ENCODE data around the gene FGFR3. TPM values are rescaled to one million over a fixed set of nuclear protein-coding genes. Genes with fewer than 3 reads are reported as not detected.

FGFR3 gene
- total and polyA plus RNA-seq, 10 of the 15 experiments (the other 5 are each of a cell fraction or from before 2014, with no cell fraction given), result 0.05 to 0.33 (median 0.18) TPM; not detected in 6

DNA sequence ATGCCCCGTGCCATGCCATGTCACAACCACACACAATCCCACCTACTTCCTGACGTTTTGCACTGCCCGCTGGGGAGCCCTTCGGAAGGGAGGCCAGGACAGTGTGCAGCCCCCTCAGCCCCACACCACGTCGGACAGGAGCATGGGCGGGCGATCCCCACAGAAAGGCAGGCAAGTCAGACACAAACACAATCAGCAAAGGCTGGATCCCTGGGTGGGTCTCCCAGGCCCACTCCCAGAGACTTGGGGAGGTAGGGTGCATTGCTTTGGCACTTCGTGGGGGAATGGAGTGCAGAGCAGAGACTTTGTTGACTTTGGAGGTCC, 48.8 kb downstream of the FGFR3 start:
- Histone ChIP-seq H3K79me2 (ENCODE audit: control insufficient read depth, insufficient read depth, low read length) (no peaks in the 10 kb centered on the region; the same call in 1 of the 2 replicates), H2AFZ (ENCODE audit: control insufficient read depth, low read depth, low read length) (no peak overlapping the region)

GRCh38 chr4:1842339-1842895, 49.3 kb downstream of the FGFR3 start:
- Histone ChIP-seq H3K79me2 (ENCODE audit: control insufficient read depth, insufficient read depth, low read length) (no peaks in the 10 kb centered on the region; the same call in 1 of the 2 replicates), H3K4me1 (ENCODE audit: control insufficient read depth, insufficient read depth, low read length) (0 out of 2 replicates have a peak, but pooled peaks cover 4% of the 10 kb centered on the region), H3K4me2 (ENCODE audit: control insufficient read depth, insufficient read depth) (no peak overlapping the region), H3K36me3 (ENCODE audit: control insufficient read depth in 2 of 2, insufficient read depth in 2 of 2, low read length in 1 of 2) (peaks cover 17 to 18% of the 10 kb centered on the region in 2 experiments), H3K27me3 (replicated peaks in 1 of 2; ENCODE audit: control insufficient read depth in 2 of 2, insufficient read depth in 2 of 2, low read length in 1 of 2) (no peaks in the 10 kb centered on the region), H2AFZ (ENCODE audit: control insufficient read depth, low read depth, low read length) (no peak overlapping the region), H3K9me3 (replicated peaks; ENCODE audit: control insufficient read depth, insufficient read depth, low read length) (no peaks in the 10 kb centered on the region), H4K20me1 (ENCODE audit: control insufficient read depth, insufficient read depth) (no peaks in the 10 kb centered on the region), H3K27ac (ENCODE audit: control insufficient read depth, insufficient read depth) (no peak overlapping the region), H3K9ac (ENCODE audit: control insufficient read depth, insufficient read depth, low read length) (no peak overlapping the region), H3K4me3 (no peak overlapping the region)
- in situ Hi-C loops (cut with MboI) (no loop called here), intact Hi-C loops (cut with micrococcal nuclease; ENCODE audit: unreplicated experiment) (no loop called here)
- 92% methylated on average over 13 of the region's 13 CpGs for WGBS (ENCODE audit: insufficient coverage, insufficient replicate concordance, low lambda C conversion rate, missing lambda C conversion rate)
- ChIA-PET SMC1A (ENCODE audit: uncharacterized antibody, unreplicated experiment) (no interaction called here), RAD21 (ENCODE audit: unreplicated experiment) (no interaction called here), CTCF (no interaction called here), POLR2A (no interaction called here)
- FAIRE-seq (no peak), ATAC-seq (no peak), DNase-seq (ENCODE audit: low read depth, low spot score) (no peak)
- BruUV-seq (replicated peaks), result no TSS peak
- no peak for TF ChIP-seq PML (IDR thresholded peaks at IDR 0.05; ENCODE audit: low read length)
- no peak for TF ChIP-seq TBL1XR1 (IDR thresholded peaks at IDR 0.05; ENCODE audit: low read depth, low read length)
- TF ChIP-seq EZH2 (IDR thresholded peaks at IDR 0.05; ENCODE audit: borderline replicate concordance, control insufficient read depth, low read depth, low read length), result no peak
- TF ChIP-seq ZBTB11 (CRISPR knock-in tag; IDR thresholded peaks at IDR 0.05), result no peak
- no peak for TF ChIP-seq ZNF687 (IDR thresholded peaks at IDR 0.05)
- TF ChIP-seq FOXK2 (IDR thresholded peaks at IDR 0.05), result no peak

More for the DNA sequence above, 48.8 kb downstream of the FGFR3 start:
- Histone ChIP-seq H3K4me1 (ENCODE audit: control insufficient read depth, insufficient read depth, low read length) (no peaks in the 10 kb centered on the region), H3K9ac (ENCODE audit: control insufficient read depth, insufficient read depth, low read length) (no peak overlapping the region), H3K36me3 (ENCODE audit: control insufficient read depth in 2 of 2, insufficient read depth in 2 of 2, low read length in 1 of 2) (peaks cover 12 to 18% of the 10 kb centered on the region in 2 experiments), H3K27ac (ENCODE audit: control insufficient read depth, insufficient read depth) (no peak overlapping the region), H4K20me1 (ENCODE audit: control insufficient read depth, insufficient read depth) (no peaks in the 10 kb centered on the region), H3K27me3 (replicated peaks in 1 of 2; ENCODE audit: control insufficient read depth in 2 of 2, insufficient read depth in 2 of 2, low read length in 1 of 2) (no peaks in the 10 kb centered on the region), H3K4me3 (no peak overlapping the region), H3K9me3 (replicated peaks; ENCODE audit: control insufficient read depth, insufficient read depth, low read length) (no peaks in the 10 kb centered on the region), H3K4me2 (ENCODE audit: control insufficient read depth, insufficient read depth) (no peak overlapping the region)
- TF ChIP-seq NR2F1 (conservative IDR thresholded peaks at IDR 0.05), result no peak
- TF ChIP-seq HCFC1 (IDR thresholded peaks at IDR 0.05; ENCODE audit: low read length), result no peak
- no peak for TF ChIP-seq ZNF384 (IDR thresholded peaks at IDR 0.05; ENCODE audit: borderline replicate concordance, low read depth, low read length)
- TF ChIP-seq TCF12 (IDR thresholded peaks at IDR 0.05; ENCODE audit: low read depth, low read length), result no peak
- TF ChIP-seq EGR1 (IDR thresholded peaks at IDR 0.05; ENCODE audit: borderline replicate concordance in 1 of 2, low read depth in 2 of 2, low read length in 2 of 2), result no peak
- TF ChIP-seq CBFB (IDR thresholded peaks at IDR 0.05; ENCODE audit: low read depth), result no peak
- no peak for TF ChIP-seq STAT3 (IDR thresholded peaks at IDR 0.05; ENCODE audit: low read depth, low read length)
- in situ Hi-C loops (cut with MboI) (no loop called here), intact Hi-C loops (cut with micrococcal nuclease; ENCODE audit: unreplicated experiment) (no loop called here)
- BruUV-seq (replicated peaks), result no TSS peak
- SMC1A ChIA-PET (ENCODE audit: uncharacterized antibody, unreplicated experiment), result no interaction called here
- CTCF ChIA-PET, result no interaction called here
- FAIRE-seq (no peak), DNase-seq (ENCODE audit: low read depth, low spot score) (no peak), ATAC-seq (no peak)
- RAD21 ChIA-PET (ENCODE audit: unreplicated experiment), result no interaction called here
- POLR2A ChIA-PET, result no interaction called here
- 86% methylated on average over 9 of the region's 9 CpGs for WGBS (ENCODE audit: insufficient coverage, insufficient replicate concordance, low lambda C conversion rate, missing lambda C conversion rate)
